ENCODE data around the gene C20orf144.
A peak's percentile ranks its signal among the peaks of the same experiment; 100 is the strongest.
"Not testable (repeated sequence)": the region's sequence is repeated elsewhere in the genome, so short reads cannot be mapped to it uniquely, and the experiment has no call there.

Gene C20orf144

GRCh38 chr20:33693741-33694638 is 31.9 kb downstream of the C20orf144 start:
- no peak for DNase-seq (ENCODE audit: low spot score)

GRCh38 chr20:33694639-33695012 is 32.5 kb downstream of the C20orf144 start:
- DNase-seq (ENCODE audit: low spot score): no peak

GRCh38 chr20:33696448-33696847 is 34.3 kb downstream of the C20orf144 start:
- DNase-seq (ENCODE audit: low spot score): no peak

- DNase-seq (ENCODE audit: low spot score): no peak
Measured at GRCh38 chr20:33697129-33697528, 35.0 kb downstream of the C20orf144 start.

- DNase-seq (ENCODE audit: low spot score): not testable (repeated sequence)
Measured at GRCh38 chr20:33698966-33699365, 36.8 kb downstream of the C20orf144 start.

GRCh38 chr20:33700696-33701441 is 38.7 kb downstream of the C20orf144 start:
- not testable (repeated sequence) for DNase-seq (ENCODE audit: low spot score)

GRCh38 chr20:33701629-33702450 is 39.7 kb downstream of the C20orf144 start:
- no peak for DNase-seq (ENCODE audit: low spot score)

- no peak for DNase-seq (ENCODE audit: low spot score)
Measured at GRCh38 chr20:33702861-33703260, 40.7 kb downstream of the C20orf144 start.

- no peak for DNase-seq (ENCODE audit: low spot score)
Measured at GRCh38 chr20:33703498-33704137, 41.5 kb downstream of the C20orf144 start.

- DNase-seq (ENCODE audit: low spot score): peak; percentile 33
Measured at GRCh38 chr20:33704197-33704924, 42.2 kb downstream of the C20orf144 start.

GRCh38 chr20:33707668-33708067 is 45.5 kb downstream of the C20orf144 start:
- no peak for DNase-seq (ENCODE audit: low spot score)

- no peak for DNase-seq (ENCODE audit: low spot score)
Measured at GRCh38 chr20:33709398-33709797, 47.3 kb downstream of the C20orf144 start.

- no peak for DNase-seq (ENCODE audit: low spot score)
Measured at GRCh38 chr20:33709905-33710541, 47.9 kb downstream of the C20orf144 start.

GRCh38 chr20:33710681-33711445 is 48.7 kb downstream of the C20orf144 start:
- DNase-seq (ENCODE audit: low spot score): no peak

- no peak for DNase-seq (ENCODE audit: low spot score)
Measured at GRCh38 chr20:33711446-33711738, 49.3 kb downstream of the C20orf144 start.
